NK-92 (cell line): ENCODE data around the gene PDE1A.

Experiments used
- DNase-seq: peaks from one replicate; lab custom pipeline; 2025; ENCODE audit not compliant: unreplicated experiment; lab: John Stamatoyannopoulos, UW

PDE1A gene

DNA sequence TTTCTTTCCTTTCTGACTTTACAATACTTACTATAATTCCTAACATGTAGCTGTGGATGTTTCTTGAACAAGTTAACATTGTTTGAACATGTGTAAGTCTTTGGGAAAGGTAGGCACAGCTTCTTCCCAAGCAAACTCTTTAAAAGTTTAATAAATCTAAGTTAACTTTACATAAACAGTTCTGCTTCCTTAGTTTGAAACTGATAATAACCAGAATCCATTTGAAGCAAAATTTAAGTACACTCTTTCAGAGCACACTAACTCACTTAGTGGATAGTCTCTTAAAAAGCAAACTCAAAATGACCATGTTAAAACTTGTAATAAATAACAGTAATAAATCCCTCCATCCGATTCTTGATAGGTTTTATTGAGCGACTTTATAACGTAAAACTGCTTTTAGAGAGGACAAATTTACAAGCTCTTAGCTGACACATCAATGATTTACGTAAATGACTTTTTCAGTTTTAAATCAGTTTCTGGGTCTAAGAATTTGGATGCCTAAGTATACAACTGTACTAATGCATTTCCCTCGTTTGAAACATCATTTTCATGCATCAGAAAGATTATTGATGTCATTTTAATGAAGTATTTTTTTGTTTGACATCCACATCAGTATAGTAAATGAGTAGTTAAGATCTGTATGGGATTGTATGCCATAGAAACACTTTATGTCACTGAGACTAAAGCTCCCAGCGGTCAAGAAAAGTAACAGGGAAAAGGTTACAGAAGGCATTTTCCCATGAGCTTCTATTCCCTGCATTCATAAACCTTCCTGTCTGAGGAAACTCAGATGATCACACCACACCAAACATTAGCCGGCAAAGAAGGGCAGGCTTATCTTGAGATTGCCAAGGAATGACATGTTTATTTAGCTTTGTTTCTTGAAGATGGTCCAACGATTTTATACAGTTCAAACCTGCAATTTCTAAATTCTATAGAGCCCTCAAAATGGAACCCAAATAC, 67.5 kb downstream of the PDE1A start:
- no peak for DNase-seq

DNA sequence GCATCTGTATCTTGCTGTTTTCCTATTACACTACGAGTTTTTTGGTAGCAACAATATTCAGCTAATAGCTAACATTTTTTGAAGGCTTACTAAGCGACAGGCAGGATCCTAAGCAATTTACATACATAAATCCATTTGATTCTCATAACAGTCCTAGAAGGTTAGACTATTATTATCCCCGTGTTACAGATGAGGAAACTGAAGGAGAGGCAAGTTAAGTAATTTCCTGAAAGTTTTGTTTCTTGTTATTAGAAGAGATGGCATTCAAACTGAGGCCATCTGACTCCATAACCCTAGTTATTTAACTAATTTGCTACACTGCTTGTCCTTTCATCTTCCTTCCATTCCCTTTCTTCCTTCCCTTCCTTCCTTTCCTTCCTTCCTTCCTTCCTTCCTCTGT, 68.2 kb downstream of the PDE1A start:
- no peak for DNase-seq

DNA sequence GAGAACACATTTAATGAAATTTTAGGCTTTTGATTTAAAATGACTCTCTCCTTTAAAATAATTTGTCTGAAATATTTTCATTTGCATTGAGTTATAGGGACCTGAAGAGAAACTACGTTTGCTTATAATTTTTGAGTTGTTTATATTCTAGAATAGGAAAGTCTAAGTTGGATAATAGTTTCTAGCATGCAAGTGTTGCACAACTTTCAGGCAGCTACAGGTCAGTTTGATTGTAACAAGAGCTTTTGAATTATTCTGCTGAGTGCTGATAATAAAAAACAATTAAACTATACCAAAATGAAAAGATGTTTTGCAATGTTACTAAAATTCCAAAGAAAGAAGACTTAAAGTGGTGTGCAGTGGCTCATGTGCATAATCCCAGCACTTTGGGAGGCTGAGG, 71.0 kb downstream of the PDE1A start:
- no peak for DNase-seq

DNA sequence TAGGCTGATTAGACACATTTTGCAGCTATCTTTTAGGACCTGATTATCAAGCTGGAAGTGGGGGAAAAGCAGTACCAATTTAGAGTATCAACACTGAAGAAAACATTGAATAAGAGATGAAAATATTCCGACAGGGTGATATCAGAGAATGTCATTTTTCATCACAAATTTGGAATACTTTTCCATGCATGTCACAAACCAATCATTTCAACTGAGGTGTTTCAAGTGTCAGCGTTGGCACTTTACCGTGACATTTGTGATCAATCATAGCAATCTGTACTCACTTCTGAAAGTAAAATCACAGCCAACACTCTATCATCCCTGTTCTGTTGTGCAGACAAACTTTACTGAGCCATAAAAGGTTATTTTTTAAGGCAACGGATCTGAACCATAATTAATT, 75.4 kb downstream of the PDE1A start:
- no peak for DNase-seq

DNA sequence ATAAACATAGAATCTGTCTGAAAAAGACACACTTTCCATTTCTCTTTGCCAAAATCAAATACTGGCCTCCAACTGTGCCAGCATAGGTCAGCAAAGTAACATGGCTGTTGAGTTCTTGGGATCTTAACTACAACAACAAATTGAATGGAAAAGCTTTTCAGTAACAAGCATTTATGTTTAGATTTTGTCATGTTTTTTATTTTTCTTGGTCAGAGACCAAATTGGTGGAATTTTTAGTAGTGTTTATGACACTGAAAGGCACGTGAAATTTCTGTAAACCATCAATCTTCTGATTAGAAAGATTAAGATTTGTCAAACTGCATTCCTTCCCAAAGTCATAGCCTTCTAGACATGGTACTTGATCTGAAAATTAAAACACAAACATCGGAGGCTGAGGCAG, 77.6 kb downstream of the PDE1A start:
- no peak for DNase-seq

DNA sequence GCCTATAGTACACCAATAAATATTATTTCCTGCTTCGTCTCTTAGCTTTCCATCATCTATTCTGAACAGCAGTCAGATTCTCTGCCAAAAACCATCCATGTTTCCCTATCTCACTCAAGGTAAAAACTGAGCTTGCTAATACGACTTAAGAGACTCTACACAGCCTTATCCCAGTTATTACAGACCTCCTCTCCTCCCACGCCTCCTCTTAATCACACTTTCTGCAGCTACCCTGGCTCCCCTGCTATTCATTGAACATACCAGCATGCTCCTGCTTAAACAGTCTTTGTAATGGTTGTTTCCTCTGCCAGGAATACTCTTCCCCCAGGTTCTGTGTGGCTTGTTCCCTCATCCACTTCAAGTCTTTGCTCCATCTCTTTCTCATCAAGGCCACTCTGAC, 81.5 kb downstream of the PDE1A start:
- no peak for DNase-seq

DNA sequence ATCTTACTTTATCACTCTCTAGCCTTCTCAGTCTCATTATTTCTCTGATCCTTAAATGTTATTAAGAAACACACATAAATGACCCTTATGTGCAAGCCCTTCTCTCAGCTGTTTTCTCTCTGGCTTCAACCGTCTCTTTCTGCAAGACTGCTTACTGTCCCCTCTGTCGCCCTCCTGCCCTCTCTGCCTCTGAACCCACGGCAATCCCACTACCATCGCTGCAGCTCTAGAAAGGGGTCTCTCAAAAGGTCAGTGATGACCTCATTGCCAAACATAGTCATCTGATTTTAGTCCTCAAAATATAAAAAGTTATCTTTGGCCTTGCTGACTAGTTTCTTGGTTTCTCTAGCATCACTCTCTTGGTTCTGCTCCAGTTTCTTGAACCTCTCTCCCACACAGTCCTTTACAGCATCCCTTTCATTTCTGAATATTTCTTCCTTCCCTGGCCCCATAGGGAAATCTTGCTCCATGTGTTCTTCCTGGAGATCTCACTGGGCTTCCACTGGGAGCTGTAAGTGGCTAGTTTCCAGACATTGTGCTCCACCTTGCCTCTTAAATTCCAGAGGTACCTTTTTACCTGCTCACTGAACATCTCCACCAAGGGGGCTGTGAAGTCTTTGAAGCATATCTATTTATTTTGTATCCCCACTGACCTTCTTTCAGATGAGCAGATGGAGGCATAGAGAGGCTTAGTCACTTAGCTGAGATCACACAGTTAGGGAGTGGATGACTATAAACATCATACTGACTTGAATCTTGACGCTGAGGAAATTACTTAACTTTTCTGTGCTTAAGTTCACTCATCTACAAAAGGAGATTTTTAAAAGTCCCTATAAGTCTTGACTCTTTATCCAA, 96.2 kb downstream of the PDE1A start:
- no peak for DNase-seq

DNA sequence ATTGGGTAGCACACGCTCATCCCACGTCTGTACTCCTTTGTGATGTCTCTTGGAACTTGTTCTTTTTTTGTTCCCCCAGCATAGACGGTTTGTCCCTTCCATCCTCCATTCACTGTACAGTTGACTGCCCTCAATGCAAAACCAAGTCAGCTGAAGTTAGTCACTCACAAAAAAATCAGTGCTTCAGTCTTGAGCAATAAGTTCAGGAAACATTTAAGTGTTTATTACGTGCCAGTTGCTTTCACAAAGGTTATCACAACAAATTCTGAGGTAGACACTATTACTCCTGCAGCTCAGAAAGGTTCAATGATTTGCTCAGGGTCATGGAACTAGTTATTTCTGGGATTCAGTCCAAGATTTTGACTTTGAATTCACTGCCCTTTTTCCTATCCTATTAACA, 102.2 kb downstream of the PDE1A start:
- DNase-seq: no peak

DNA sequence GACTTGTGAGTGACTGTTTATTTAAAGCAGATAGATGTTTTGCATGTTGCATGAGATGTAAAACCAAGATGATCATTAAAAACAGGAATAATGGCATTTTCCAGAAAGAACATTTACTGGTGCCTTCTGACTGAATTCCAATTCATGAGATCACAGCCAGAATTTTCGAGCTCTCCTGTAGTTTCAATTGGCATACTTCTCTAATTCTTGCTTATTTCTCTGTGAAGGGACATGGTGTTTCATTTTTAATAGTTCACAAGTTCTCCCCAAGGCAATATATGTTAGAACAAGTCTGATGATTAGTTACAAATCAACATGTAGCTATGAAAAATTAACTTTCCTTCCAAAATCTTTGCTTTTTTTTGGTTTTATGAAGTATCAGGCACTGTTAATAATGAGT, 105.7 kb downstream of the PDE1A start:
- no peak for DNase-seq

DNA sequence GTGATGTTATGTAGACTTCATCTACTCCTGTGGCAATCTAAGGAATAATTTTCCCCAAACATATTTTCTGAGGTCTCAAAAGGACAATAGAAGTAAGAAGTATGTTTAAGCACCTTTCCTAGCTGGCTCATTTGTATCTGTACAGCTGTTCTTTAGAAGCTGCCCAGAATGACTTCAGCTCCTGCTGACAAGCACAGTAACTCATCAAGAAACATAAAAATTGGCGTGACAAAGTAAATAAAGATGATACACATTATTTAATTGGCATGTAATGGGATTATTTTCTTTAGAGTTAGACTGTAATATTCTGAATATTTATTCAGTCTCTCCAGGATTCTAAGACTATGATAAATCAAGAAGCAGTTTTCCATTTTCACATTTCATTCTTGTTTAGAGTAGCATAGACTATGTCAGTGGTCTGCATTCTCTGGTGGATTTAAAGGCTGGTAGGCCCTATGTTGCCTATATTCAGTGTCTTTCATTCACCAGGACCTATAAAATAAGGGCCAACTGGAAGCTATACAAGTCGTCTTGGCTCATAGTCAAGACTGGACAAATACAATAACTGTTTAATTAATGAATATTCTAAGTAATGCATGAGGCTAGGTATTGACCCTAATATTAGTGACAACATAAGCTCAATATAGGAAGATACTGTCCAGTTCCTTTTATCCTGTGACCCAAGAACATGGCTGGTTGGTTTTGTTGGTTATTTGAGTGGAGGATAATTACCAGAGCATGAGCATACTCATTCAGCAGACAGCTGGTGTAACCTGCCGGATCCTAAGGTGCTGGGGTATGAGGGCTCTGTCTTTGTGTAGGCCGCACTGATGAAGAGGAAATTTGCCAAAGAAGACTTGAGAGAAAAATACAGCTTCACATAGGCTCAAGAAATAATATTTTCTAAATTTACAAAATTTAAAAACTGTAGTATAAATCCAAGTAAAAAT, 107.0 kb downstream of the PDE1A start:
- DNase-seq: no peak

DNA sequence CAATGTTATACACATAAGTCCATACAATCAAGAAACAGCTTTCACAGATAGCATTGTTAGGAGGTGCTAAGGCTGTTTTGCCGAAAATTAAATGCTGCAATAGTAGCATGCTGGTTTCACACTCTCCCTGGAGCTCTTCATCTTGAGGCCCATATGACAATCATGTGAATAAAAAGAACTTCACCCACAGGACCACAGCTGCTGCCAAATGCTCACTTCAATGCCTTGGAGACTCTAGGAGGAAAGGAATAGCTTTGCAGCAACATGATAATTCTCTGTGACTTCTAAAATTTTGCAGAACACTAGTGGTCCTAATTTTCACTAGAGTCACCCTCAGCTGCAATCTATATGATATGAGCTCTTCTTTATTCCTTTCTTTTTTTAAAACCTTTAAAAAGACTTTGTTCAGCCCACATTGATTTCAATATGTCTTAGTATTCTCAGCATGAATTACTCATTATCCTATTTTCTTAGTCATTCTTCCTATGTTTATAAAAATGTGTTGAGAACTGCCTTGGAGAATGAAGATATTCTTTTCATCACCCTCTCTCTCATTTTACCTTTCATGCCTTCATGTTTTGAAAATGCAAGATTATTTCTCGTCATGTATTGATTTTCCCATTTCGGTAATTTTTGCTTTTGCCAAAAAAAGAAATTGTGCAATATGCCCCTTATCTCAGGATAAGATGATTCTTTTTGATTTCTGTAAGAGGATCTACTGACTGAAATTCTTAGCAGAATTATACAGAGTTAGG, 108.2 kb downstream of the PDE1A start:
- DNase-seq: no peak

DNA sequence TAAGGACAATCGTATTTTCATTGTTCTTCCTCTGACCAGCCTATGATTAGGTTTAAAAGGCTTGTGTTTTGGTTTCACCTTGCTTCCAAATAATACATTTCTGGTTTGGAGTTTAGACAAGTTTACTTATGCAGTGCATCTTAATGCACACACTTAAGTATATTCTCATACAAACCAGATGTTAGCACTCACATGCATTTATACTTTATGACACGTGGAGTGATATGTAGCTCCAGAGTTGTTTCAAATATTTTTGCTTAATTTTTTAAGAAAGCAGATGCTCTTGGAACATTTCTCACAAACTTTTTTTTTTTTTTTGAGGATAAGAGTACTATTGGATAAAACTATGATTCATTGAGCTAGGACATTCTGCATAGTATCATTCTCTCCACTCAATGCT, 109.9 kb downstream of the PDE1A start:
- DNase-seq: no peak

DNA sequence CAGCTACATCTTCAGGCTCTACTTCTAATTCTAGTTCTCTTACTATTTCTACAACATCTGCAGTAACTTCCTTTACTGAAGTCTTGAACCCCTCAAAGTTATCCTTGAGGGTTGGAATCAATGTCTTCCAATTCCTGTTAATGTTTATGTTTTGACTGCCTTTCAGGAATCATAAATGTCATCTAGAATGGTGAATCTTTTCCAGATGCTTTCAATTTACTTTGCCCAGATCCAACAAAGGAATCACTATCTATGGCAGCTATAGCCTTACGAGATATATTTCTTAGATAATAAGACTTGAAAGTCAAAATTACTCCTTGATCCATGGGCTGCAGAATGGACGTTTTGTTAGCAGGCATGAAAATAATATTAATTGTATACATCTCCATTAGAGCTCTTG, 123.9 kb downstream of the PDE1A start:
- DNase-seq: no peak

DNA sequence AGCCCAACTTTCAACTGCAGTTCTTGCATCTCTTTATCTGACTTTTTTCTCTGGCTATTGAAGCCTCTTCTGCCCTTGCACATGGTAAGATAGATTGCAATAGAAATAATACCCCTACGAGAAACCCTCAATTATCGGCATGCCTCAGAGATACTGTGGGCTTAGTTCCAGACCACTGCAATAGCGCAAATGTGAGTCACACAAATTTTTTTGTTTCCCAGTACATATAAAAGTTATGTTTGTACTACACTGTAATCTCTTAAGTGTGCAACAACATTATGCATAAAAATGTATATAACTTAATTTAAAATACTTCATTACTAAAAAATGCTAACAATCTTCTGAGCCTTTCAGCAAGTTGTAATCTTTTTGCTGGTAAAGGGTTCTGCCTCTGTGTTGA, 124.7 kb downstream of the PDE1A start:
- DNase-seq: no peak

DNA sequence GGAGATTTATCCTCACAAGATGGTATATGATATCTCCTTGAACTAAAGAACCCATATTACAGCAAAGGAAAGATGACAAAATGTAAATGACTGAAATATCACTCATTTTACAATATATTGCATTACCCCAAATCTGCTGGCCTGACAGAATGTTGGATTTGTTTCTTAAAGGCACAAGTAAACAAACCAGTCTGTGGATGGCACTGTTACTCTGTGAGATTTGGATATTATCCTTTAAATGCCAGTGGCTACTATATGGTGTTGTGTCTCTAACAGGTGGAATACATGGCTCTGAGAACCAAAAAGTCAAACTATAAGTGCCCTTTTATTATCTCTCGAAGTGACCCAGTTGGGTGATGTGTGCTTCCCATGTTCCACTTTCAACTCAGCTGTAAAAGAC, 125.7 kb downstream of the PDE1A start:
- DNase-seq: no peak

DNA sequence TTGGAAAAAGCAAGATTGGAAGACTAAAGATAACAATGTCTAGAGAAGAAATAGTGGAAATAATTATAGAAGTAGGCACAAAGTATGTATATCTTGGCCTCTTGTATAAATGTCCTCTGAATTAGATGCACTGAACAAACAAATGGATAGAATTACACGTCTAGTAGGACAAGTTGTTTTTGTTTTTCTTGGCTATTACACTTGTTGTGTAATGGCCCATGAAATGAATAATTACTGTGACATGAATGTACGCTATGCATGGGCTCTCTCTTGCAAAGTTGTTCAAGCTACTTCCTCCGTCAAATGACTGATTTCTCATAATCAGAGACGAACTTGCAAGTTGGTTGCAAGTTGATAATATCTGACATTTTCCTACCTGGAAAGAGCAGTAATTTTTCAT, 126.2 kb downstream of the PDE1A start:
- DNase-seq: no peak

DNA sequence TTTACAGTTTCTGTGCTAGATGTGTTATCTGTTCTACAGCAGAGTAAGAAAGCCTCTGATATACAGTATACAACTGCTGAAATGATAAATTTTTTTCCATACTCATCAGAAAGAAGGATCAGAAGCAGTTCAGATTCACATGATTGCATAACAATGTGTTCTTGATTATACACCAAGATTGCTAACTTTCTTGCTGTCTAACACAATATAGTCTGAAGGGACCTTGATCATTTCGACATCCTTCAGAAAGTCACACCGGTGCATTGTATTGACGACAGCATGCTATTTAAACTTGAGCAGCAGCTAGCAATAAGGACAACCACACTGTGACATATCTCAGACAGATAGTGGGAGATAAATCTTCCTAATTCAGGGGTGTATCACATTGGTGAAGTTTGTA, 127.2 kb downstream of the PDE1A start:
- no peak for DNase-seq

DNA sequence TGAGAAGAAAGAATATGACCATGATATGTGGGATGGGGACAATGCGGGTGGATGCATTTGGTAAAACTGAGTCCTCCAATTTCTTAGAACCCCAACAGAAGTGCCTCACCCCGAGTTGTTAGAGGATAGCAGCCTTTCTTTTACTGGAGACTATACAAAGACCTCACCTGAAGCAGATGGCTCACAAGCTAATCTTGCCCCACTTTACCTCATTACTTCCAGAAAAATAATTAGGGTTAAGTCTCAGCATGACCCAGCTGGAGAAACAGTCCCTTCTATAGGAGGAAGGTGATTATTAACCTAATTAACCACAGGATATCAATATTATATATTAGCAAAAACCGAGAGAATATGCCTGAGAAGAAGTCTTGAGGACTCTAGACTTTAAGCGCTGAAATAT, 128.4 kb downstream of the PDE1A start:
- no peak for DNase-seq

DNA sequence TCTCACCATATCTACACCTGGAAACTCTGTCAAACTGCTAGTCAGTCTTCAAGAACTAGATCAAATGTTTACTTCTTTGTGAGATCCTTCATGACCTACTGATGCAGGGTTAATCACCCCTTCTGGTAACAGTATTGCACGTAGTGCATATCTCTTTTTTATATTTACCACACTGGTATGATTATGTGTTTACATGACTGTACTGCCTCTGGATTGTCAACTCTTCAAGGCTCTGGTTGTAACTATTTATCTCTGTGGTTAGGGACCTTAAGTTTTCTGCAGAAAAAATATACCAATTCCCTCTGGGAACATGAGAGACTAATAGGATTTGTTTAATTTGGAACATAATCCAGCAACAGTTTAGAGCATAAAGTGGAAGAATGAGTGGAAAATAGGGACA, 135.5 kb downstream of the PDE1A start:
- no peak for DNase-seq

DNA sequence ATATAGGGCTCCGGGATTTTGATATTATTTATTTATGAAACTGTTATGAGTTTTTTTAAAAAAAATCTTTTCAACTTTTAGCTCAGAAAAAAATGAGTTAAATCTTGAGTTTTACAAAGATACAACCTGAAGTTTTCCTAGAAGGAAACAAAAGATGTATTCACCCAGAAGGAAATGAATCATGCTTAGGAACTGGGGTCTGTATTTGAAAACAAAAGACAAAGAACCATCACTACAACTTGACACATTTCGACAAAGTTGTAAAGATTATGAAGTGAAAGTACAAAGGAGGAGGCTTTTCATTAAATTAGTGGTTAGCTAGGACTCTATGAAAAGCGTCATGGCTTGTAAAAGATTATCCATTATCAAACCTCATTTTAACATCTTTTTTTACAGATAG, 143.3 kb downstream of the PDE1A start:
- DNase-seq: no peak
